ENCODE measurements around the gene TUBA4A.

DNA sequence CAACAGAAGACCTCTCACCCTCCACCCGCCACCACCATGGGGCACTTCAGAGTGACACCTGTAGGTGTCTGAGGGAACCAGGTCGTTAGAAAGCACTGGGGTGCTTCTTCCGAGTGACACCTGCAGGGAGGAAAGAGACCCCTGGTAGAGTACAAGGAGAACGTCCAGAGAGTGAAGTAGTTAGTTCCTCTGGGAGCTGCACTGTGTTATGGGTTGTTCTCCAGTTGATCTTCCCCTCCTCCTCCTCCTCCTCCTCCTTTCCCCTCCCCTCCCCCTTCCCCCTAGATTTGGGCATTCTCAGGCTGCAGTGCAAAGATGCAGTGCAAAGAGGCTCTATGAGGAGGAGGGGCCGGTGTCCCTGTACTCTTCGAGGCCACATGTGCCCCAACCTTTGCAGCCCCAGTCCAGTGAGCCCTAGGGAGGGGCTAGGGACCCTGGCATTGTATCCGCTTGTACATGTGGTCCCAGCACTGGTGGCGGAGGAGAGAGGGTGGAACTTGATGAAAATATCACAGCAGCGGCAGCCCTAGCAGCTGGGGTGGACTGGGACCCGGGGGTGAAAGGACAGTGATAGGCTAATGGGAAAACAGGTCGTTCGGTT lies 26.3 kb upstream of the TUBA4A start:
- TF ChIP-seq, protein P1, sequence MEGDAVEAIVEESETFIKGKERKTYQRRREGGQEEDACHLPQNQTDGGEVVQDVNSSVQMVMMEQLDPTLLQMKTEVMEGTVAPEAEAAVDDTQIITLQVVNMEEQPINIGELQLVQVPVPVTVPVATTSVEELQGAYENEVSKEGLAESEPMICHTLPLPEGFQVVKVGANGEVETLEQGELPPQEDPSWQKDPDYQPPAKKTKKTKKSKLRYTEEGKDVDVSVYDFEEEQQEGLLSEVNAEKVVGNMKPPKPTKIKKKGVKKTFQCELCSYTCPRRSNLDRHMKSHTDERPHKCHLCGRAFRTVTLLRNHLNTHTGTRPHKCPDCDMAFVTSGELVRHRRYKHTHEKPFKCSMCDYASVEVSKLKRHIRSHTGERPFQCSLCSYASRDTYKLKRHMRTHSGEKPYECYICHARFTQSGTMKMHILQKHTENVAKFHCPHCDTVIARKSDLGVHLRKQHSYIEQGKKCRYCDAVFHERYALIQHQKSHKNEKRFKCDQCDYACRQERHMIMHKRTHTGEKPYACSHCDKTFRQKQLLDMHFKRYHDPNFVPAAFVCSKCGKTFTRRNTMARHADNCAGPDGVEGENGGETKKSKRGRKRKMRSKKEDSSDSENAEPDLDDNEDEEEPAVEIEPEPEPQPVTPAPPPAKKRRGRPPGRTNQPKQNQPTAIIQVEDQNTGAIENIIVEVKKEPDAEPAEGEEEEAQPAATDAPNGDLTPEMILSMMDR (IDR thresholded peaks at IDR 0.05) = no peak
- TF ChIP-seq POLR2AphosphoS5 (IDR thresholded peaks at IDR 0.05) (no peak), EP300 (IDR thresholded peaks at IDR 0.05) (no peak)
